Nephron (organoid): ENCODE data around the gene PDHX.

Experiments used
- H3K27ac Mint-ChIP-seq, 3 experiments: 2 replicates each; pipeline ENCODE4 v1.8.0; 2020; ENCODE audit warnings: mixed read lengths in 3 of 3, mild to moderate bottlenecking in 2 of 3, moderate library complexity in 1 of 3
- H3K27me3 Mint-ChIP-seq: 2 replicates; pipeline ENCODE4 v1.8.0; 2021; ENCODE audit warnings: low read depth, mild to moderate bottlenecking, moderate library complexity, mixed read lengths
- H3K36me3 Mint-ChIP-seq: 2 replicates; pipeline ENCODE4 v1.8.0; 2020; ENCODE audit warnings: low read depth, mixed read lengths
- H3K4me1 Mint-ChIP-seq: 2 replicates; pipeline ENCODE4 v1.8.0; 2020; ENCODE audit warnings: mixed read lengths
- H3K4me3 Mint-ChIP-seq, 3 experiments: 2 replicates each; pipeline ENCODE4 v1.8.0; 2020; ENCODE audit warnings: mild to moderate bottlenecking in 3 of 3, mixed read lengths in 3 of 3, moderate library complexity in 2 of 3
- H3K9me3 Mint-ChIP-seq: 2 replicates; pipeline ENCODE4 v1.8.0; 2020; ENCODE audit warnings: mixed read lengths
- TF ChIP-seq, protein P1 (sequence below), 3 experiments: fragments of 200-600 bp; sonication (generic); IDR thresholded peaks; one replicate each; pipeline ENCODE4 v1.5.0; 2021; ENCODE audit warnings: antibody characterized with exemption in 3 of 3; ENCODE audit not compliant: unreplicated experiment in 3 of 3

Gene PDHX

DNA sequence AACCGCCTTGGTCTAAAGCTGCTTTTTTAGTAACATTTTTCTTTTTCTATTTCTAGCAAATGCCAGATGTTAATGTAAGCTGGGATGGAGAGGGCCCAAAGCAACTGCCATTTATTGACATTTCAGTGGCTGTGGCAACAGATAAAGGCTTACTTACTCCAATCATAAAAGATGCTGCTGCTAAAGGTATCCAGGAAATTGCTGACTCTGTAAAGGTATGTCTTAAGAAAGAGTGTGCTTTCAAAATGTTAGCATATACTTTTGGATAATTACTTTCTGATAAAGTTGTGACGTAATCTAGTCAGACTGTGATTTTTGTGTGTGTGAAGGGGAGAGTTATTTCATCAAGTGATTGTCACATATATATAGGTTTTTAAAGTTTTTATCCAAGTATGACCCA lies 68.1 kb downstream of the PDHX start:
- H3K4me3 Mint-ChIP-seq: no peak overlapping the region
- H3K36me3 Mint-ChIP-seq: peaks cover 62% of the 10 kb centered on the region
- H3K27me3 Mint-ChIP-seq: no peaks in the 10 kb centered on the region
- H3K9me3 Mint-ChIP-seq: peaks cover 14% of the 10 kb centered on the region
- H3K27ac Mint-ChIP-seq: no peak overlapping the region
- TF ChIP-seq, protein P1, sequence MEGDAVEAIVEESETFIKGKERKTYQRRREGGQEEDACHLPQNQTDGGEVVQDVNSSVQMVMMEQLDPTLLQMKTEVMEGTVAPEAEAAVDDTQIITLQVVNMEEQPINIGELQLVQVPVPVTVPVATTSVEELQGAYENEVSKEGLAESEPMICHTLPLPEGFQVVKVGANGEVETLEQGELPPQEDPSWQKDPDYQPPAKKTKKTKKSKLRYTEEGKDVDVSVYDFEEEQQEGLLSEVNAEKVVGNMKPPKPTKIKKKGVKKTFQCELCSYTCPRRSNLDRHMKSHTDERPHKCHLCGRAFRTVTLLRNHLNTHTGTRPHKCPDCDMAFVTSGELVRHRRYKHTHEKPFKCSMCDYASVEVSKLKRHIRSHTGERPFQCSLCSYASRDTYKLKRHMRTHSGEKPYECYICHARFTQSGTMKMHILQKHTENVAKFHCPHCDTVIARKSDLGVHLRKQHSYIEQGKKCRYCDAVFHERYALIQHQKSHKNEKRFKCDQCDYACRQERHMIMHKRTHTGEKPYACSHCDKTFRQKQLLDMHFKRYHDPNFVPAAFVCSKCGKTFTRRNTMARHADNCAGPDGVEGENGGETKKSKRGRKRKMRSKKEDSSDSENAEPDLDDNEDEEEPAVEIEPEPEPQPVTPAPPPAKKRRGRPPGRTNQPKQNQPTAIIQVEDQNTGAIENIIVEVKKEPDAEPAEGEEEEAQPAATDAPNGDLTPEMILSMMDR (IDR thresholded peaks at IDR 0.05; ENCODE audit: unreplicated experiment in 3 of 3): no peak
- H3K4me1 Mint-ChIP-seq: no peaks in the 10 kb centered on the region

DNA sequence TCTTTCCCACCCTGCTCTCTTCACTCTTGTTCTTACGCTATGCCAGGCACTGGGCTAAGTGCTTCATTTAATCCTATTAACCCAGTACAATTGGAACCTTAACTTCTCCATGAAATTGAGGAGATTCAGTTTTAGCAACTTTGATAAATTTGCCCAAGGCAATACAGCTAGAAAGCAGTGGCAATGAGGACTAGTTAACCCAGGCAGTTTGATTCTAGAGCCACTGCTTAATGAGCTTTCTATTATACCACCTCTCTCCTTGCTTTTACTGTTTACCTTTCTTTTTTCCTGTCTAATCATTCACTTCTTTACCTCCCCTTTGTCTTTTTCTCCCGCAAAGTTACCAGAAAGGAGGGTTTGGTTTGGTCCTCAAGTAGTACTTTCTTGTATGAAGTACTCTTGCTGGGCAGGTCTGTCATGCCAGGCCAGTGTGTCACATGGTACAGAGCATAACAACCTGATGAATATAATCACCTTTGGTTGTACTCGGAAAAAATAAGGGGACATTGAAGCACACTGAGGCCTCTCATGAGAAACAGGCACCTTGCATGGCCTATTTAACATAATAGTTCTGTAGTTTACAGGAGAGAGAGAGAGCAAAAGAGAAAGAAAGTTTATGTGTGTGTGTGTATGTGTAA lies 70.6 kb downstream of the PDHX start:
- TF ChIP-seq, protein P1 (IDR thresholded peaks at IDR 0.05; ENCODE audit: unreplicated experiment in 3 of 3): no peak
- Mint-ChIP-seq H3K4me1 (no peaks in the 10 kb centered on the region), H3K27me3 (no peaks in the 10 kb centered on the region), H3K9me3 (peaks cover 6% of the 10 kb centered on the region), H3K36me3 (peaks cover 54% of the 10 kb centered on the region), H3K27ac (peak overlapping the region in 1 of 3 experiments; percentile 72), H3K4me3 (no peak overlapping the region)

DNA sequence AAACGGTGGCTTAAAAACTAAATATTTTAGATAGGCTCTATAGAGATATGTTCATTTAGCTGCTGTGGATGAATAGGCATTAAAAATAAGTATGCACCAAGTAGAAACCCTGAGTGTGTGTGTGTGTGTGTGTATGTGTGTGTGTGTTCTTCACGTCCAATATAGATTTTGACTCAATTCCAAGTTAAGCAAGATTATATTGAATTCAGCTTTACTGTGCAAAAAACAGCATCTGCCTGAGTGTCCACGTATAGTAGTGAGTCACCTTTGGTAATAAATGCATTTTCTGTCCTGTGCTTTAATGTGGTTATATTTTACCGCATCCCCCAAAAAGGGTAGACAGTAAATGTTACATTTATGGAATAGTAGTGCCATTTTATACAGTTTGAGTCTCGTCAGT lies 71.2 kb downstream of the PDHX start:
- Mint-ChIP-seq H3K4me1 (no peaks in the 10 kb centered on the region), H3K4me3 (no peak overlapping the region), H3K36me3 (peaks cover 48% of the 10 kb centered on the region), H3K27me3 (no peaks in the 10 kb centered on the region), H3K9me3 (no peaks in the 10 kb centered on the region), H3K27ac (peak overlapping the region in 1 of 3 experiments; percentile 72)
- TF ChIP-seq, protein P1 (IDR thresholded peaks at IDR 0.05; ENCODE audit: unreplicated experiment in 3 of 3): no peak

DNA sequence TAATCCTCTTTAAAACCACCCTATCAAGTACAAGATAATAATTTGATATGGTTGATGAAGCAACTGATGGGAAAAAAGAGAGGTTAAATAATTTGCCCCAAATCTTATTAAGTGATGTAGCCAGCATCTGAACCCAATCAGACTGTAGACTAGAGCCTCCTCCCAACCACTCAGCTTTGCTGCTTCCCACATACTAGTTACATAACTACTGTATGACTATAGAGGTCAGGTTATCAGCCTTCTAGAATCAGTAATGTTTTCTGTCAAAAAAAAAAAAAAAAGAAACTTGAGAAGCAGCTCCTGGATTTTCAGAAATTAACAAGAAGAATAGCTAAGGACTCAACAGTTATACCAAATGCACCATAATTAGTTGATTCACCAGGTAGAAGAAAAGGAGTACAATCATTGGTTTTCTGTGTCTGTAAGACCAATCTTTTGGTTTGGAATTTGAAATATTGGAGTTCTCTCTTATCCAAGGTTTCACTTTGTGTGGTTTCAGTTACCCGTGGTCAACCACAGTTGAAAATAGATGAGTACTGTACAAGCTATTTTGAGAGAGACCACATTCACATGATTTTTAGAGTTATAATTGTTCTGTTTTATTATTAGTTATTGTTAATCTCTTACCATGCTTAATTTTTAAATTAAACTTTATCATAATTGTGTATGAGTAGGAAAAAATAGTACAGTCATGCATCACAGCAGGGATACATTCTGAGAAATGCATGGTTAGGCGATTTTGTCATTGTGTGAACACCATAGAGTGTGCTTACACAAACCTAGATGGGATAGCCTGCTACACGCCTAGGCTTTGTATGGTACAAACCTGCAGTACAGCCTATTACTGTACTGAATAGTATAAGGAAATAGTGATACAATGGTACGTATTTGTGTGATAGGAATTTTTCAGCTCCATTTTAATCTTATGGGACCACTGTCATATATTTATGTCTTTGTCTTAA lies 72.2 kb downstream of the PDHX start:
- H3K9me3 Mint-ChIP-seq: no peaks in the 10 kb centered on the region
- TF ChIP-seq, protein P1 (IDR thresholded peaks at IDR 0.05; ENCODE audit: unreplicated experiment in 3 of 3): no peak
- H3K36me3 Mint-ChIP-seq: peaks cover 46% of the 10 kb centered on the region
- no peaks in the 10 kb centered on the region for H3K27me3 Mint-ChIP-seq
- no peaks in the 10 kb centered on the region for H3K4me1 Mint-ChIP-seq
- H3K4me3 Mint-ChIP-seq: no peak overlapping the region
- H3K27ac Mint-ChIP-seq: no peak overlapping the region

DNA sequence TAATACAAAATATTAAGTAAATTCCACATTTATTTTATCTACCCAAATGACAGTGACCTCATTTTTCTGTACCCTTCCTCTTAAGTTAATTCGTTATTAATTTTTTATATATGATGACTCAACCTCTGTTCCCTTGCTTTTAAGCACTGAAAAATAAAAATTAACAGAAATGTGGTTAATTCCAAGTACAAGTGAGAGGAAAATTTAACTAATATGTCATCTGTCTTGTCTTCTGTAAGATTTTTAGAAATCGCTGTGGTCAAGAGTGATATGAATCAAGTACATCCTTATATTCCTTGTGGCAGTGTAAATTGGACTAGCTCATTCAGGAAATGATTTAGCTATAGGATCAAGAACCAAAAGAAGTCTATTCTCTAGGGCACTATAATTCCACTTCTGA lies 74.5 kb downstream of the PDHX start:
- H3K36me3 Mint-ChIP-seq: peaks cover 32% of the 10 kb centered on the region
- H3K27ac Mint-ChIP-seq: no peak overlapping the region
- no peak overlapping the region for H3K4me3 Mint-ChIP-seq
- no peaks in the 10 kb centered on the region for H3K4me1 Mint-ChIP-seq
- H3K27me3 Mint-ChIP-seq: no peaks in the 10 kb centered on the region
- TF ChIP-seq, protein P1 (IDR thresholded peaks at IDR 0.05; ENCODE audit: unreplicated experiment in 3 of 3): no peak
- no peaks in the 10 kb centered on the region for H3K9me3 Mint-ChIP-seq
